Gastrocnemius medialis (tissue), 4 donors: ENCODE results near the gene ZNF783.

Experiments used
- CTCF ChIP-seq, 5 experiments: fragments of 450-650 bp in 3 of 5; fragments of 200-600 bp in 2 of 5; sonication (generic) in 2 of 5; IDR thresholded peaks in 4 of 5; conservative IDR thresholded peaks in 1 of 5; 1 replicate in 4 of 5; 2 replicates in 1 of 5; pipeline ENCODE4 v1.5.1; 2016 to 2019; ENCODE audit warnings: antibody characterized with exemption in 5 of 5, mild to moderate bottlenecking in 3 of 5, moderate library complexity in 3 of 5
- POLR2A ChIP-seq, 2 donors: fragments of 450-650 bp; IDR thresholded peaks; one replicate each; pipeline ENCODE4 v1.6.1; 2017; ENCODE audit warnings: antibody characterized with exemption in 2 of 2, mild to moderate bottlenecking in 2 of 2, moderate library complexity in 2 of 2

DNA sequence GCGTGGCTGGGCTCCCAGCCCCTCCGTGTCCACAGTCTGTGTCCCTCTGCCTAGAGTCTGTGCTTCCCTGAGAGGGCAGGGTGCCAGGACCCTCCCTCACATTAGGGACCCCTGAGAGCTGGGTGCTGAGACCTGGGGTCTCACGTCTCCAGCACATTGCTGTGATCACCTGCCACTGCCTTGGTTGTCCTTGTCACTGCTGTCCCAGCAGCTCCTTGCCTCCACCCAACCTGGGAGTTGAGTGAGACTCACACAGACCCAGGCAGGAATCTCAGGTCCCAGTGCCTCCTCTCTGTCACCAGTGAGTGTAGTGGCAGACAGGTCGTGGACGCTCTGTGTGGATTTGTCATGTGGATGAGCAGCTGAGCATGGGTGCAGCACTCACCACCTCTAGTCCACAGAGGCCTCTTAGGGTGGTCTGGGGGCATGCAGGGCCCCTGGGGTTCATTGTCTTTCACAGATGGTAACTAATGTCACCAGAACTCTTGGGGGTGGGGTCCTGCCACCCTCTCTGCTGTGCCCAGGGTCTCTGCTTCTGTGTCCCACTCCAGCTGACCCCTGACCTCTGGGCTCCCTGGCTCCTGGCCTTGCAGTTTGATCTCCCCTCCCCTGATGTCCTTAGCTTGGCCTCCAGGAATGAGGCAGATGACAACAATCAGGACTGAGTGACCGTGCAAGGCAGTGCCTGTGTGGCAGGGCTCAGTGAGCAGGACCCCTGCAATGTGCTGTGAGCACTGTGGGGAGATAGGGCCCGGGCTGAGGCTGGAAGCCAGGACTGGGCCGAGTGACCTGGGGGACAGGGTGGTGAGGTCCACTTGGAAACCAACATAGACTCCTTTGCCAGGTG lies 18.9 kb downstream of the ZNF783 start:
- no peak for TF ChIP-seq CTCF (IDR thresholded peaks at IDR 0.05 in 4 of 5, conservative IDR thresholded peaks at IDR 0.05 in 1 of 5)
- TF ChIP-seq POLR2A (IDR thresholded peaks at IDR 0.05), result no peak
